ENCODE results near the gene MRGPRG. TPM values are rescaled to one million over a fixed set of nuclear protein-coding genes. Genes with fewer than 3 reads are reported as not detected.

The MRGPRG gene
- total RNA-seq, 1 donor from 2014 or later = not detected

- DNase-seq = no peak
- H3K27me3 Mint-ChIP-seq (ENCODE audit: unreplicated experiment) = peaks cover 3% of the 10 kb centered on the region
- H3K36me3 Mint-ChIP-seq (ENCODE audit: unreplicated experiment) = no peaks in the 10 kb centered on the region
- H3K4me3 Mint-ChIP-seq (ENCODE audit: unreplicated experiment) = no peak overlapping the region
- peak overlapping the region; percentile 33 for H3K27ac Mint-ChIP-seq (ENCODE audit: unreplicated experiment)
- peaks cover 14% of the 10 kb centered on the region for H3K4me1 Mint-ChIP-seq (ENCODE audit: low read depth, unreplicated experiment)
- H3K9me3 Mint-ChIP-seq (ENCODE audit: unreplicated experiment) = peaks cover 5% of the 10 kb centered on the region
- no peak for TF ChIP-seq CTCF (IDR thresholded peaks at IDR 0.05; ENCODE audit: partially characterized antibody, unreplicated experiment)
Observed at GRCh38 chr11:3224401-3225057, 5.9 kb upstream of the MRGPRG start.

DNA sequence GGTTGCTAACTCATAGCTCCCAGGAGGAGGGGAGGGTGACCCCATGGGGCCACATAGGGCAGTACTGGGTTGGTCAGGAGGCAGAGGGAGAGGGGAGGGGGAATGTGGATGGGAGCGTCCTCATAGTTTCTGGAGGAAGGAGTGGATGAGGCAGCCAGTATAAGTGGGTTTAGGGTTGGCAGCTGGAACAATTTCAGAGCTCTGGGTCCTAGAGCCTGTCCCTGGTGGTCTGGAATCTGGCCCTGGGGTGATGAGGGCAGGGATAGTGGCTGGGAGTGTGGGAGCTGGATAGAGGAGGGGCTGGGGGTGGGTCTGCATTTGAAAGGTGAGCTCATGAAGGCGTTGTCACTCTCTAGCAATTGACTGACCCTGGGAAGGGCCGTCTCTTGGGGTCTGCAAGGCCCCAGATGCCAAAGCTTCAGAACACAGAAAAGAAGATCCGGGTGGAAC is 5.3 kb upstream of the MRGPRG start:
- Mint-ChIP-seq H3K9me3 (ENCODE audit: unreplicated experiment) (peaks cover 5% of the 10 kb centered on the region), H3K4me3 (ENCODE audit: unreplicated experiment) (no peak overlapping the region), H3K27ac (ENCODE audit: unreplicated experiment) (no peak overlapping the region), H3K27me3 (ENCODE audit: unreplicated experiment) (peaks cover 3% of the 10 kb centered on the region), H3K4me1 (ENCODE audit: low read depth, unreplicated experiment) (peaks cover 14% of the 10 kb centered on the region), H3K36me3 (ENCODE audit: unreplicated experiment) (no peaks in the 10 kb centered on the region)
- TF ChIP-seq CTCF (IDR thresholded peaks at IDR 0.05; ENCODE audit: partially characterized antibody, unreplicated experiment) = no peak
- DNase-seq = no peak

GRCh38 chr11:3222941-3223915 is 4.6 kb upstream of the MRGPRG start:
- Mint-ChIP-seq H3K4me1 (ENCODE audit: low read depth, unreplicated experiment) (peaks cover 14% of the 10 kb centered on the region), H3K36me3 (ENCODE audit: unreplicated experiment) (no peaks in the 10 kb centered on the region), H3K27ac (ENCODE audit: unreplicated experiment) (no peak overlapping the region), H3K27me3 (ENCODE audit: unreplicated experiment) (peaks cover 3% of the 10 kb centered on the region), H3K9me3 (ENCODE audit: unreplicated experiment) (peaks cover 5% of the 10 kb centered on the region), H3K4me3 (ENCODE audit: unreplicated experiment) (peak overlapping the region; percentile 38)
- DNase-seq = no peak
- TF ChIP-seq CTCF (IDR thresholded peaks at IDR 0.05; ENCODE audit: partially characterized antibody, unreplicated experiment) = no peak

- Mint-ChIP-seq H3K4me3 (ENCODE audit: unreplicated experiment) (peak overlapping the region; percentile 38), H3K9me3 (ENCODE audit: unreplicated experiment) (peaks cover 5% of the 10 kb centered on the region), H3K36me3 (ENCODE audit: unreplicated experiment) (no peaks in the 10 kb centered on the region), H3K27ac (ENCODE audit: unreplicated experiment) (no peak overlapping the region), H3K27me3 (ENCODE audit: unreplicated experiment) (peaks cover 3% of the 10 kb centered on the region), H3K4me1 (ENCODE audit: low read depth, unreplicated experiment) (peaks cover 14% of the 10 kb centered on the region)
- no peak for DNase-seq
- no peak for TF ChIP-seq CTCF (IDR thresholded peaks at IDR 0.05; ENCODE audit: partially characterized antibody, unreplicated experiment)
Observed at GRCh38 chr11:3222003-3222855, 3.6 kb upstream of the MRGPRG start.
